ENCODE data around the gene CCL20. TPM values are rescaled to one million over a fixed set of nuclear protein-coding genes. Genes with fewer than 3 reads are reported as not detected.

The CCL20 gene
- total and polyA plus RNA-seq, 4 experiments from 2014 or later, result 1.5 to 3.2 (median 2.1) TPM

- intact Hi-C loops (cut with micrococcal nuclease), result no loop called here
- Mint-ChIP-seq H3K9me3 (peaks cover 0 to 3% (median 0%) of the 10 kb centered on the region in 8 donors), H3K36me3 (peaks cover 0 to 2% of the 10 kb centered on the region in 2 donors), H3K27me3 (peaks cover 0 to 3% of the 10 kb centered on the region in 2 donors), H3K4me1 (peaks cover 14 to 46% (median 26%) of the 10 kb centered on the region in 4 donors), H3K27ac (peak overlapping the region in 3 of 7 donors; percentile 5 to 38 (median 17)), H3K4me3 (no peak overlapping the region)
- Histone ChIP-seq H3K27me3 (ENCODE audit: insufficient read depth, low read length) (no peaks in the 10 kb centered on the region), H3K4me3 (ENCODE audit: low read length in 2 of 2) (no peak overlapping the region), H3K4me1 (ENCODE audit: insufficient read depth, low read length) (peaks cover 26% of the 10 kb centered on the region), H3K27ac (ENCODE audit: low read depth, low read length) (no peak overlapping the region), H3K36me3 (ENCODE audit: insufficient read depth, low read length) (no peaks in the 10 kb centered on the region), H3K9me3 (ENCODE audit: control insufficient read depth in 1 of 2, low read length in 2 of 2) (no peaks in the 10 kb centered on the region)
- no peak for DNase-seq
- ChIA-PET CTCF (ENCODE audit: partially characterized antibody) (no interaction called here), POLR2A (ENCODE audit: partially characterized antibody) (interaction anchor here (1.0 to 1.3 kb wide), 2 partner anchors 10 to 30 kb away, joined by 3 read pairs; no protein-coding TSS in a partner anchor)
Measured at GRCh38 chr2:227816507-227817294, 3.1 kb downstream of the CCL20 start.

GRCh38 chr2:227817336-227817735 is 3.7 kb downstream of the CCL20 start:
- ChIA-PET POLR2A (ENCODE audit: partially characterized antibody) (interaction anchor here (1.0 kb wide), 1 partner anchor 29 kb away, joined by 3 read pairs; no protein-coding TSS in a partner anchor), CTCF (ENCODE audit: partially characterized antibody) (no interaction called here)
- peaks cover 0 to 3% of the 10 kb centered on the region in 2 donors for H3K27me3 Mint-ChIP-seq
- DNase-seq, result no peak
- peaks cover 14 to 42% (median 25%) of the 10 kb centered on the region in 4 donors for H3K4me1 Mint-ChIP-seq
- H3K36me3 Mint-ChIP-seq, result peaks cover 0 to 2% of the 10 kb centered on the region in 2 donors
- peaks cover 0 to 3% (median 0%) of the 10 kb centered on the region in 8 donors for H3K9me3 Mint-ChIP-seq
- peaks cover 20% of the 10 kb centered on the region for H3K4me1 ChIP-seq (ENCODE audit: insufficient read depth, low read length)
- intact Hi-C loops (cut with micrococcal nuclease), result no loop called here
- no peaks in the 10 kb centered on the region for H3K27me3 ChIP-seq (ENCODE audit: insufficient read depth, low read length)
- peak overlapping the region in 6 of 7 donors; percentile 29 to 89 (median 82) for H3K27ac Mint-ChIP-seq
- no peaks in the 10 kb centered on the region for H3K36me3 ChIP-seq (ENCODE audit: insufficient read depth, low read length)
- H3K4me3 ChIP-seq (ENCODE audit: low read length in 2 of 2), result no peak overlapping the region
- H3K9me3 ChIP-seq (ENCODE audit: control insufficient read depth in 1 of 2, low read length in 2 of 2), result no peaks in the 10 kb centered on the region
- H3K27ac ChIP-seq (ENCODE audit: low read depth, low read length), result peak overlapping the region; percentile 40
- H3K4me3 Mint-ChIP-seq, result peak overlapping the region in 1 of 8 donors; percentile 53

GRCh38 chr2:227817850-227818674 is 4.4 kb downstream of the CCL20 start:
- CTCF ChIA-PET (ENCODE audit: partially characterized antibody), result interaction anchor here (0.9 kb wide), 1 partner anchor 43 kb away, joined by 3 read pairs; no protein-coding TSS in a partner anchor
- Mint-ChIP-seq H3K9me3 (peaks cover 0 to 3% (median 0%) of the 10 kb centered on the region in 8 donors), H3K27me3 (peaks cover 0 to 3% of the 10 kb centered on the region in 2 donors), H3K36me3 (peaks cover 0 to 2% of the 10 kb centered on the region in 2 donors), H3K27ac (peak overlapping the region; percentile 29 to 89 (median 79)), H3K4me1 (peaks cover 14 to 35% (median 21%) of the 10 kb centered on the region in 4 donors), H3K4me3 (peak overlapping the region in 6 of 8 donors; percentile 3 to 53 (median 45))
- intact Hi-C loops (cut with micrococcal nuclease), result loop anchor here (1.0 kb wide), 2 partner anchors 8 to 35 kb away; no protein-coding TSS in a partner anchor
- H3K4me3 ChIP-seq (ENCODE audit: low read length in 2 of 2), result no peak overlapping the region
- H3K4me1 ChIP-seq (ENCODE audit: insufficient read depth, low read length), result peaks cover 16% of the 10 kb centered on the region
- no peaks in the 10 kb centered on the region for H3K36me3 ChIP-seq (ENCODE audit: insufficient read depth, low read length)
- POLR2A ChIA-PET (ENCODE audit: partially characterized antibody), result interaction anchor here (1.0 kb wide), 1 partner anchor 13 kb away, joined by 3 read pairs; no protein-coding TSS in a partner anchor
- DNase-seq, result peak; percentile 47 to 89 (median 58)
- peak overlapping the region; percentile 40 for H3K27ac ChIP-seq (ENCODE audit: low read depth, low read length)
- H3K9me3 ChIP-seq (ENCODE audit: control insufficient read depth in 1 of 2, low read length in 2 of 2), result no peaks in the 10 kb centered on the region
- H3K27me3 ChIP-seq (ENCODE audit: insufficient read depth, low read length), result no peaks in the 10 kb centered on the region

GRCh38 chr2:227818675-227819397 is 5.2 kb downstream of the CCL20 start:
- peak in 1 of 5 donors; percentile 55 for DNase-seq
- Mint-ChIP-seq H3K36me3 (peaks cover 0 to under 1% of the 10 kb centered on the region in 2 donors), H3K4me3 (peak overlapping the region in 7 of 8 donors; percentile 1 to 53 (median 38)), H3K27me3 (peaks cover 0 to 3% of the 10 kb centered on the region in 2 donors), H3K4me1 (peaks cover 12 to 27% (median 16%) of the 10 kb centered on the region in 4 donors), H3K27ac (peak overlapping the region; percentile 23 to 89 (median 79)), H3K9me3 (peaks cover 0 to 3% (median 0%) of the 10 kb centered on the region in 8 donors)
- no peaks in the 10 kb centered on the region for H3K27me3 ChIP-seq (ENCODE audit: insufficient read depth, low read length)
- H3K36me3 ChIP-seq (ENCODE audit: insufficient read depth, low read length), result no peaks in the 10 kb centered on the region
- H3K9me3 ChIP-seq (ENCODE audit: control insufficient read depth in 1 of 2, low read length in 2 of 2), result no peaks in the 10 kb centered on the region
- H3K27ac ChIP-seq (ENCODE audit: low read depth, low read length), result peak overlapping the region; percentile 40
- H3K4me1 ChIP-seq (ENCODE audit: insufficient read depth, low read length), result peaks cover 14% of the 10 kb centered on the region
- CTCF ChIA-PET (ENCODE audit: partially characterized antibody), result interaction anchor here (0.7 to 1.1 kb wide), 3 partner anchors 13 to 42 kb away, joined by 3 to 4 read pairs (median 3); no protein-coding TSS in a partner anchor
- H3K4me3 ChIP-seq (ENCODE audit: low read length in 2 of 2), result no peak overlapping the region
- intact Hi-C loops (cut with micrococcal nuclease), result loop anchor here (1.0 kb wide), 2 partner anchors 7 to 36 kb away; no protein-coding TSS in a partner anchor
- POLR2A ChIA-PET (ENCODE audit: partially characterized antibody), result interaction anchor here (0.5 to 1.0 kb wide), 2 partner anchors 14 to 159 kb away, joined by 3 read pairs; no protein-coding TSS in a partner anchor

- H3K36me3 Mint-ChIP-seq, result no peaks in the 10 kb centered on the region
- CTCF ChIA-PET (ENCODE audit: partially characterized antibody), result interaction anchor here (0.7 to 1.1 kb wide), 2 partner anchors 12 to 27 kb away, joined by 3 to 4 read pairs; no protein-coding TSS in a partner anchor
- H3K4me1 Mint-ChIP-seq, result peaks cover 10 to 23% (median 13%) of the 10 kb centered on the region in 4 donors
- H3K27me3 ChIP-seq (ENCODE audit: insufficient read depth, low read length), result no peaks in the 10 kb centered on the region
- no peaks in the 10 kb centered on the region for H3K36me3 ChIP-seq (ENCODE audit: insufficient read depth, low read length)
- peaks cover 0 to 3% (median 0%) of the 10 kb centered on the region in 8 donors for H3K9me3 Mint-ChIP-seq
- DNase-seq, result no peak
- H3K27ac ChIP-seq (ENCODE audit: low read depth, low read length), result no peak overlapping the region
- H3K4me1 ChIP-seq (ENCODE audit: insufficient read depth, low read length), result peaks cover 14% of the 10 kb centered on the region
- POLR2A ChIA-PET (ENCODE audit: partially characterized antibody), result no interaction called here
- H3K4me3 Mint-ChIP-seq, result no peak overlapping the region
- peaks cover 0 to 3% of the 10 kb centered on the region in 2 donors for H3K27me3 Mint-ChIP-seq
- peak overlapping the region in 3 of 7 donors; percentile 58 to 88 (median 79) for H3K27ac Mint-ChIP-seq
- no peak overlapping the region for H3K4me3 ChIP-seq (ENCODE audit: low read length in 2 of 2)
- no peaks in the 10 kb centered on the region for H3K9me3 ChIP-seq (ENCODE audit: control insufficient read depth in 1 of 2, low read length in 2 of 2)
- intact Hi-C loops (cut with micrococcal nuclease), result no loop called here
Measured at GRCh38 chr2:227819398-227819697, 5.7 kb downstream of the CCL20 start.

GRCh38 chr2:227821043-227821942 is 7.7 kb downstream of the CCL20 start:
- Mint-ChIP-seq H3K36me3 (no peaks in the 10 kb centered on the region), H3K4me3 (no peak overlapping the region)
- POLR2A ChIA-PET (ENCODE audit: partially characterized antibody), result no interaction called here

More at GRCh38 chr2:227821043-227821942, 7.7 kb downstream of the CCL20 start:
- peaks cover 0 to 3% (median 0%) of the 10 kb centered on the region in 8 donors for H3K9me3 Mint-ChIP-seq
- Histone ChIP-seq H3K36me3 (ENCODE audit: insufficient read depth, low read length) (no peaks in the 10 kb centered on the region), H3K4me3 (ENCODE audit: low read length in 2 of 2) (no peak overlapping the region), H3K4me1 (ENCODE audit: insufficient read depth, low read length) (peaks cover 22% of the 10 kb centered on the region), H3K27ac (ENCODE audit: low read depth, low read length) (no peak overlapping the region), H3K27me3 (ENCODE audit: insufficient read depth, low read length) (no peaks in the 10 kb centered on the region), H3K9me3 (ENCODE audit: control insufficient read depth in 1 of 2, low read length in 2 of 2) (no peaks in the 10 kb centered on the region)
- intact Hi-C loops (cut with micrococcal nuclease), result no loop called here
- CTCF ChIA-PET (ENCODE audit: partially characterized antibody), result no interaction called here
- DNase-seq, result no peak
- peaks cover 14 to 23% (median 19%) of the 10 kb centered on the region in 4 donors for H3K4me1 Mint-ChIP-seq
- no peak overlapping the region for H3K27ac Mint-ChIP-seq
- H3K27me3 Mint-ChIP-seq, result peaks cover 0 to 3% of the 10 kb centered on the region in 2 donors

All from CD4-positive, alpha-beta memory T cell (primary cell).